HL-60 (cell line): ENCODE results near the gene VARS2.
"Not testable (repeated sequence)": the region's sequence is repeated elsewhere in the genome, so short reads cannot be mapped to it uniquely, and the experiment has no call there.

Source experiments
- CTCF ChIP-seq: IDR thresholded peaks from one replicate; pipeline ENCODE4 v1.5.1; 2011; ENCODE audit warnings: low read length, control low read depth, inconsistent platforms; ENCODE audit not compliant: insufficient read depth
- POLR2AphosphoS5 ChIP-seq: IDR thresholded peaks from 2 replicates; pipeline ENCODE4 v1.6.1; 2012; ENCODE audit warnings: low read depth

- TF ChIP-seq POLR2AphosphoS5, CTCF: not testable (repeated sequence)
Measured at GRCh38 chr6:30869241-30869749, 44.7 kb upstream of the VARS2 start.
